ENCODE measurements around the gene HECW1. TPM values are rescaled to one million over a fixed set of nuclear protein-coding genes. Genes with fewer than 3 reads are reported as not detected.

HECW1 gene
- total RNA-seq, 3 donors from 2014 or later (not counting 1 experiment from before 2014, with no cell fraction given), result not detected

DNA sequence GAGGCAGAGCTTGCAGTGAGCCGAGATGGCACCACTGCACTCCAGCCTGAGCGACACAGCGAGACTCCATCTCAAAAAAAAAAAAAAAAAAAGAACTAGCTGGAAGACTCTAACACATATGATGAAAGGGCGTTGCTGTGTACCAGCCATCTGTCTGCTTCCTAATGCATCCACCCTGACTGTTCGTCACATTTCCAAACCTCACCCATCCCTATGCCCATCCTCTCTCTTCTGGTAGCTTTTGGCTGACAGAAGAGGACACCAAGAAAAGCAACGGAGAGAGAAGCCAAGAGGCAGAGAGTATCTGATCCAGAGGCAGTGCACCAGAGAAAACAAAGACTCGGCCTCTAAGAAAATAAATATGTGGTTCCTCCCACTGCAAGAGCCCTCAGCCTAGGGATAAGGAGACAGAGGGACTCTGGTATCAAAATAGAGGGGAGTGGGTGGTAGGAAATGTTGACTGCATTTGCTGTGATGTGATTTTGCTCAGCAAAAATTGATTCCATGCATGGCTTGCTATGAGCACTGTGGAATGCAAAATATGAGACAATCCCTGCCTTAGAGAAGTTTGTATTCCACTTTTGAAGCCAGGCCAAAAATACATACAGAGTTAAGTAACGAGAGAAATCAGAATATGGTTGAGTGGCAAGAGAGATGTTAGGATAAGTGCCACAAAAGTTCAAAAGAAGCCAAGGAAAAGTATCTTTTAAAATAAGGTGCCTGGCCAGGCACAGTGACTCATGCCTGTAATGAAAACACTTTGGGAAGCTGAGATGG lies 369.6 kb downstream of the HECW1 start:
- Histone ChIP-seq H3K36me3 (ENCODE audit: control insufficient read depth, insufficient read depth, low read length) (no peaks in the 10 kb centered on the region), H3K27me3 (ENCODE audit: control insufficient read depth, insufficient read depth, low read length) (no peaks in the 10 kb centered on the region), H3K27ac (ENCODE audit: low read length) (no peak overlapping the region), H3K9me3 (ENCODE audit: control insufficient read depth, insufficient read depth, low read length) (no peaks in the 10 kb centered on the region), H3K4me3 (ENCODE audit: low read length) (no peak overlapping the region), H3K4me1 (ENCODE audit: control insufficient read depth, insufficient read depth, low read length) (no peaks in the 10 kb centered on the region)
- intact Hi-C loops (cut with micrococcal nuclease), result no loop called here
- no peak overlapping the region for H3K27ac Mint-ChIP-seq
- DNase-seq, result no peak
- no peak for TF ChIP-seq CTCF (IDR thresholded peaks at IDR 0.05)
- no peak overlapping the region for H3K4me3 Mint-ChIP-seq
- no peaks in the 10 kb centered on the region for H3K36me3 Mint-ChIP-seq
- peaks cover 5% of the 10 kb centered on the region in 2 donors for H3K4me1 Mint-ChIP-seq
- no peak for ATAC-seq
- no peaks in the 10 kb centered on the region for H3K9me3 Mint-ChIP-seq
- H3K27me3 Mint-ChIP-seq (ENCODE audit: low read depth in 2 of 2), result peaks cover 13 to 21% of the 10 kb centered on the region in 2 donors
- 88% methylated on average over 8 of the region's 8 CpGs for WGBS (ENCODE audit: insufficient coverage)

GRCh38 chr7:43482679-43483252 lies 370.3 kb downstream of the HECW1 start:
- no peaks in the 10 kb centered on the region for H3K36me3 ChIP-seq (ENCODE audit: control insufficient read depth, insufficient read depth, low read length)
- H3K4me1 Mint-ChIP-seq, result no peaks in the 10 kb centered on the region
- no peaks in the 10 kb centered on the region for H3K36me3 Mint-ChIP-seq
- H3K27me3 Mint-ChIP-seq (ENCODE audit: low read depth in 2 of 2), result peaks cover 9 to 15% of the 10 kb centered on the region in 2 donors
- no peak for ATAC-seq
- intact Hi-C loops (cut with micrococcal nuclease), result no loop called here
- DNase-seq, result no peak
- no peak for TF ChIP-seq CTCF (IDR thresholded peaks at IDR 0.05)
- no peaks in the 10 kb centered on the region for H3K9me3 Mint-ChIP-seq
- no peaks in the 10 kb centered on the region for H3K9me3 ChIP-seq (ENCODE audit: control insufficient read depth, insufficient read depth, low read length)
- H3K27me3 ChIP-seq (ENCODE audit: control insufficient read depth, insufficient read depth, low read length), result no peaks in the 10 kb centered on the region
- no peak overlapping the region for H3K4me3 ChIP-seq (ENCODE audit: low read length)
- no peak overlapping the region for H3K27ac Mint-ChIP-seq
- H3K4me3 Mint-ChIP-seq, result no peak overlapping the region
- no peaks in the 10 kb centered on the region for H3K4me1 ChIP-seq (ENCODE audit: control insufficient read depth, insufficient read depth, low read length)
- no peak overlapping the region for H3K27ac ChIP-seq (ENCODE audit: low read length)
- 90% methylated on average over 5 of the region's 5 CpGs for WGBS (ENCODE audit: insufficient coverage)

- Histone ChIP-seq H3K36me3 (ENCODE audit: control insufficient read depth, insufficient read depth, low read length) (no peaks in the 10 kb centered on the region), H3K27ac (ENCODE audit: low read length) (no peak overlapping the region), H3K4me1 (ENCODE audit: control insufficient read depth, insufficient read depth, low read length) (no peaks in the 10 kb centered on the region), H3K27me3 (ENCODE audit: control insufficient read depth, insufficient read depth, low read length) (no peaks in the 10 kb centered on the region), H3K4me3 (ENCODE audit: low read length) (no peak overlapping the region), H3K9me3 (ENCODE audit: control insufficient read depth, insufficient read depth, low read length) (no peaks in the 10 kb centered on the region)
- intact Hi-C loops (cut with micrococcal nuclease), result no loop called here
- no peaks in the 10 kb centered on the region for H3K9me3 Mint-ChIP-seq
- H3K4me1 Mint-ChIP-seq, result no peaks in the 10 kb centered on the region
- H3K4me3 Mint-ChIP-seq, result no peak overlapping the region
- no peak for TF ChIP-seq CTCF (IDR thresholded peaks at IDR 0.05)
- DNase-seq, result no peak
- H3K27ac Mint-ChIP-seq, result no peak overlapping the region
- H3K36me3 Mint-ChIP-seq, result no peaks in the 10 kb centered on the region
- WGBS (ENCODE audit: insufficient coverage), result 87% methylated on average over 6 of the region's 6 CpGs
- no peak for ATAC-seq
- peaks cover 7 to 12% of the 10 kb centered on the region in 2 donors for H3K27me3 Mint-ChIP-seq (ENCODE audit: low read depth in 2 of 2)
These were observed 372.4 kb downstream of the HECW1 start for GRCh38 chr7:43484678-43485395.

All from natural killer cell (primary cell).